ENCODE data around the gene KMT5C.

KMT5C gene

DNA sequence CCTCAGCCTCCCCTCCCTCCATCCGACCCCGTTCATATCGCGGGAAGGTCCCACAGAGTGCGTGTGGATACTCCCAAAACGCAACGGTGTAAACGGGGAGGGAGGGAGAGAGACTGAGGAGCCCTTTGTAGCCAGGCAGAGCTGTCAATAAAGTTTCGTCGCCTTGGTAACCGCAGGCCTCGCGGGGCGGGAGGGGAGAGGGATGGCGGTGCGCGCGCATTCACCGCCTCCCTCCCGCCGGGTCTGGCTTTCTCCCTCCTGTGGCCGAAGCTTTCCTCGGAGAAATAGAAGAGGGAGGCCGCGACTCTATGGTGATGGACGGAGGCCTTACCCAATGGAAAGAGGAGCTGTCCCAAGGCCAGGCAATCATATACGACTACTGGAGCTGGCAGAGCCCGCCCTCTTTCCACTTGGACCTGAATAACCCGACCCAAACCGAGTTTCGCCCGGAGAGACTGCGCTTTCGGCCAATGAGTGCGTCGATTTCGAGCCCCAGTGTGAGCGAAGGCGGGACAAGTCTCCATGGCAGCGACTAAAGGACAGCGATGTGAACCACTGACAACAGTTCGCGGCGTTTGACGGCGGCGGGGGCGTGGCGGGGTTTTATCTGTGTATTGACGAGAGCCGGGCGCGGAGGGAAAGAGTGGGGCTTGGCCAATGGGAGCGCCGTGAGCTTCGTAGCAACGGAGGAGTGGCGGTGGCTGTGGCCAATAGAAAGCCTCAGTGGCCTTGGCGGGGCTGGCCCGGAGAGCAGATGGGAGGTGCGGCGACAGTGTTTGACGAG, at the start of gene KMT5C:
TSS of gene KMT5C (plus strand) at position 772 of the 784 bp plus-strand sequence. CDS start 2,061 bp downstream, outside the sequence.
- in situ Hi-C loops (cut with HindIII; ENCODE audit: low sequenced_read_pairs), result no loop called here

DNA sequence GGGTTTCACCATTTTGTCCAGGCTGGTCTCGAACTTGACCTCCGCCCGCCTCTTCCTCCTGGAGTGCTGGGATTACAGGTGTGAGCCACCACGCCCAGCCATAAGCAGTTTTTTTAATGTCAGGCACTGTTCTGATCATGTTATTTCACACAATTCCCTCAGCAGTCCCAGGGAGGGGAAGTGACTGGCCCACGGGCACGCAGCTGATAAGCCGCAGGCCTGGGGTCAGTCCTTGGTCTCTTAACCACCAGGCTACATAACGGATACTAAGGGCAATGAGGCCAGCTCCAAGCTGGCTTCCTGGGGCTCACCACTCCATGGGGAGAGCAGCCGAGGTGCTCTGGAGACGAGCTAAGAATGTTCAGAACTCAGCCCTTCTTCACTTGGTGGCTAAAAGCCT, 42.4 kb upstream of the KMT5C start:
- in situ Hi-C loops (cut with HindIII; ENCODE audit: low sequenced_read_pairs), result loop anchor here (5.0 to 10.0 kb wide), 5 partner anchors 55 to 125 kb away; partner anchors contain the start of gene COX6B2

DNA sequence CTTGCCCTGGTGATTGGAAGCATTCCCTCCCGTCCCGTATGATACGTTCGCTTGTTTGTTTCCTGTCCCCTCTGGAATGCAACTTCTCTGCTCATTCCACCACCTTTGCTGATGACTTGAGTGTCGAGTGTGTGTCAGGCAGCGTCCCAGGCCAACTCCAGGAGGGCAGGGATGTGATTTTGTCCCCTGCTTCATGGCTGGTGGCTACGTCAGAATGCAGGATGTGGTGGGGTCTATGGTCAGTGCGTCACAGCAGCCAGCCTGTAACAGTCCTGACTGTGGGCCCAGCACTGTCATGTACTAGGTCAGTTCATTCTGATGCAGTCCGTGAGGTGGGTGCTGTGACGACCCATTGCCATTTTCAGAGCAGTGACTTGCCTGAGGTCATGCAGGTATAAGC, 39.7 kb upstream of the KMT5C start:
- in situ Hi-C loops (cut with HindIII; ENCODE audit: low sequenced_read_pairs), result loop anchor here (5.0 to 10.0 kb wide), 5 partner anchors 52 to 128 kb away; partner anchors contain the start of gene COX6B2

DNA sequence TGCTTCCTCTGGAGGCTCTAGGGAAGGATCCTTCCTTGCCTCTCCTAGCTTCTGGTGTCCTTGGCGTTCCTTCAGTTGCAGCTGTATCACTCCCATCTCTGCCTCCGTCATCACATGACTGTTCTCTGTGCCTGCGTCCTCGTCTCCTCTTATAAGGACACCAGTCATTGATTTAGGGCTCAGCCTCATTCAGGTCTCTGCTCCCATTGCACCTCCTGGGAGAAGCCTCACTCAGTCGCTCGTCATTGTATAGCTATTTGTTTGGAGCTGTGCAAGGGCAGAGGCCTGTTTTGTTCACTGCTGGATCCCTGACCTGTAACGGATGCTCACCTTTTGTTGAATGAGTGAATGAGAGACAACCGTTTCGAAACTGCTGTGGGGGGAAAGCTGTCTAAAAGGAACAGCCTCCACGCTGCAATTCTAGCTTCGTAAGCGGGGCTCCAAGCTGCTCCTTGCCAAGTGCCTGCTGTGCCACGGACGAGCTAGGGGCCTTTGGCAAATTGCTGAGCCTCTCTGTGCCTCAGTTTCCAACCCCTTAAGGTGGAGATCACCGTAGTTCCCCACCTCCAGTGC, 38.7 kb upstream of the KMT5C start:
- in situ Hi-C loops (cut with HindIII; ENCODE audit: low sequenced_read_pairs), result no loop called here

DNA sequence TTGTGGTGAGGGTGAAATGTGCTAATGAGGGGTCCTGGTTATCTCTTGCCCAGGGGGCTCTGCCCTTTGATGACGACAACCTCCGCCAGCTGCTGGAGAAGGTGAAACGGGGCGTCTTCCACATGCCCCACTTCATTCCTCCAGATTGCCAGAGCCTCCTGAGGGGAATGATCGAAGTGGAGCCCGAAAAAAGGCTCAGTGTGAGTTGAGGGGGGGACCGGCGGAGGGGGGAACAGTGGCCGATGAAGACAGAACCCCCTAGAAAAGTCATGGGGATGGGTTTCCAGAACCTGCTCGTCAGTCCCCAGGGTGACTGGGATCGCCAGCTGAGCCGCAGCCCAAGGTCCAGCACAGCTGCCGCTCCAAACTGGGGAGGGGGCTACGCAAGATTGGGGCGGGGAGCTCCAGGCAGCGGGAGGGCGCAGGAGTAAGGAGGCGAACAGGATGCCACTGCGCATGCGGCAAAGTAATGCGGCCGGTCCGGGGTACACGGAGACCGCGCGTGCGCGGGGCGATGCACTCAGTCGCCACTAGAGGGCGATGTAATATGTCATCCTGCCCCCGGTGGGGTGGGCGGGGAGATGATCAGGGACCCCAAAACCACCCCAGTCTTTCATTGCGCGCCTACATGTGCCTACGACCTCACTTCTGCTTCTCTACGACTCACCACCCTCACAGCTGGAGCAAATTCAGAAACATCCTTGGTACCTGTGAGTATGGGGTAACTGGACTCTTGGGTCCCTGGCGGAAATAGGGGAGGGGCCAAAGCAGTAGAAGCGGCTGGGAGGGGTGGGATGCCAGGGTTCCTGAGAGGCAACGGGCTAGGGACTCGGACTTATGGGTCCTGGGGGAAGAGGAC, 38.0 kb upstream of the KMT5C start:
- in situ Hi-C loops (cut with HindIII; ENCODE audit: low sequenced_read_pairs), result no loop called here

DNA sequence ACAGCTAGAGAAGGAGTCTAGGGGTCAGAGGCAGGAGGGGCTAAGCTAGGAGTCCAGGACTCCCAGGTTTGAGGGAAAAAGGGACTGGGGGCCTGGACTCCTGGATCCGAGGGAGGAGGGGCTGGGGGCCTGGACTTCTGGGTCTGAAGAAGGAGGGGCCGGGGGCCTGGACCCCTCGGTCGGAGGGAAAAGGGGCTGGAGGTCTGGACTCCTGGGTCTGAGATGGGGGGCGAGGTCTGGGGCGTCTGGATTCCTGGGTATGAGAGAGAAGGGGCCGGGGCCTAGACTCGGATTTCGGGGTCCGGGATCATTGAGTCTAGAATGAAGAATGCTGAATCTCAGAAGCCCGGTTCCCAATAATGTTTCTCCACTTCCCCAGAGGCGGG, 37.4 kb upstream of the KMT5C start:
- in situ Hi-C loops (cut with HindIII; ENCODE audit: low sequenced_read_pairs), result no loop called here

DNA sequence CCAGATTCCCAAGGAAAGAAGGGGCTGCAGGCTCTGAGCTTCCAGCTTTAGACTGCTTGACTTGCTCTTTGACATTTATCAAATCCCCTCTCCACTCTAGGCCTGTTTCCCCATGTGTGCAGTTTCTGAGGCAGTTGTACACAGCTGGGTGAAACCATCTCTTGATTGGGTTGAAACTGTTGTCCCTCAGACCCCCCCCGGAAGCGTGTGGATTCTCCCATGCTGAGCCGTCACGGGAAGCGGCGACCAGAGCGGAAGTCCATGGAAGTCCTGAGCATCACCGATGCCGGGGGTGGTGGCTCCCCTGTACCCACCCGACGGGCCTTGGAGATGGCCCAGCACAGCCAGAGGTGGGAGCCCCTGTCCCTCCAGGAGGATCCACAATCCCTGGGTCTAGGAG, 36.2 kb upstream of the KMT5C start:
- in situ Hi-C loops (cut with HindIII; ENCODE audit: low sequenced_read_pairs), result no loop called here

DNA sequence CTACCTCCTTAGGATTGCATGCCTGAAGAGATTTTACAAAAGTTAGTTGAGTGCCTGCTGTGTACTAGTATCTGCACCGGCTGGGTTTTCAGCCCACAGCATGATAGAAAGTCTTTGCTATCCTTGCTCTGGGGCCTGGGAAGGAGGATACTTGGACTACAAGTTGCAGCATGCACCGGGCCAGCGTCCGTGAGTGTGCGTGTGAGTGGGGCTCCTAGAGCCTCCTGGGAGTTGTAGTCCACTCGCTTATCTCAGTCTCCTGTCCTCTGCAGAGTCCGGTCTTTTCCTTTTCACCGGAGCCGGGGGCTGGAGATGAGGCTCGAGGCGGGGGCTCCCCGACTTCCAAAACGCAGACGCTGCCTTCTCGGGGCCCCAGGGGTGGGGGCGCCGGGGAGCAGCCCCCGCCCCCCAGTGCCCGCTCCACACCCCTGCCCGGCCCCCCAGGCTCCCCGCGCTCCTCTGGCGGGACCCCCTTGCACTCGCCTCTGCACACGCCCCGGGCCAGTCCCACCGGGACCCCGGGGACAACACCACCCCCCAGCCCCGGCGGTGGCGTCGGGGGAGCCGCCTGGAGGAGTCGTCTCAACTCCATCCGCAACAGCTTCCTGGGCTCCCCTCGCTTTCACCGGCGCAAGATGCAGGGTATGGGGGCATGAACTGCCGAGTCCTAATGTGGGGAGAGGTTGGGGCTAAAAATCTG, 35.2 kb upstream of the KMT5C start:
- in situ Hi-C loops (cut with HindIII; ENCODE audit: low sequenced_read_pairs), result no loop called here

DNA sequence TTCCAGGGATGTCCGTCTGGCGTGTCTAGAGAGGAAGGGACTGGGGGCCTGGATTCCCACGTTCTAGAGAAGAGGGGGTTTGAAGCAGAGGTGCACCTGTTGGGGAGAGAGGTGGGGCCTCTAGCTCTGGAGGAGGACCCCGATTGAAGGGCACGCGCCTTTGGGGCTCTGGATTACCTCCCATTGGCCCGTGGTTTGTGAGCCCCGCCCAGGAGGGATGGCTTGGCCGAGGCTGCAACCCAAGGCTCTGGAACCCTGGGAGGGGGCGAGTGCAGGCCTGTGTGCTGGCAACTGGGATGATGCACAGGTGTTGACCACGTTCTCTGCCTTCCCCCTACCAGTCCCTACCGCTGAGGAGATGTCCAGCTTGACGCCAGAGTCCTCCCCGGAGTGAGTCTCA, 34.7 kb upstream of the KMT5C start:
- in situ Hi-C loops (cut with HindIII; ENCODE audit: low sequenced_read_pairs), result no loop called here

DNA sequence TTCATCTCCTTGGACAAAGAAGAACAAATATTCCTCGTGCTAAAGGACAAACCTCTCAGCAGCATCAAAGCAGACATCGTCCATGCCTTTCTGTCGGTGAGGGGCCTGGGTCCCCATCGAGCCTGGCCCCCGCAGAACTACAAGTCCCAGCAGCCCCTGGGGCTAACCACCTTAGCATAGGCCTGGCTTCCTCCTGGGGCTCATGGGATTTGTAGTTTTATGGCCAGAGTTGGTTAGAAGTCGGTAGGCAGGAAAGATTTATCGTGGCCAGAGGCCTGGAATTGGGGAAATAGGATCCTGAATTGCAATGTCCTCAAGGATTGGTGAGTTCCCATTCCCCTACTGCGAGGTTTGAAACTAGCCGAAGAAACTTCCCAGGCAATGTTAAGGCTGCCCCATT, 34.2 kb upstream of the KMT5C start:
- in situ Hi-C loops (cut with HindIII; ENCODE audit: low sequenced_read_pairs), result no loop called here

DNA sequence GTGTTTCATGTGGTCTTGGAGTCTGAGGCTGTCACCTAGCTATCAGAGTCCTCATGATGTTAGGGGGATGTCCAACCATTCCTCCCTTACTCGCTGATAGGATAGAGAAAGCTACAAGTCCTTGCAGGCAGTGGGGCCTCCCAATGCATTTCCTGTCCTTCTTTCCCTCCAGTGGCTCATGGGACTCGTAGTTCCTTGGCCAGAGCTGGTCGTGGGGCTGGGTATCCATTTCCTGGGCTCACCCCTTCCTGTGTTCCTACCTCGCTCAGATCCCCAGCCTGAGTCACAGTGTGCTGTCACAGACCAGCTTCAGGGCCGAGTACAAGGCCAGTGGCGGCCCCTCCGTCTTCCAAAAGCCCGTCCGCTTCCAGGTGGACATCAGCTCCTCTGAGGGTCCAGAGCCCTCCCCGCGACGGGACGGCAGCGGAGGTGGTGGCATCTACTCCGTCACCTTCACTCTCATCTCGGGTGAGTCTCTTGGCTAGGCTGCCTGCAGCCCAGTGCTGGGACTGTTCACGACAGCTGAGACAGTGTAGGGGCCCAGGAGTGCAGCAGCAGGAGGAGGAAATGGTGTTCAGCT, 33.6 kb upstream of the KMT5C start:
- in situ Hi-C loops (cut with HindIII; ENCODE audit: low sequenced_read_pairs), result no loop called here

DNA sequence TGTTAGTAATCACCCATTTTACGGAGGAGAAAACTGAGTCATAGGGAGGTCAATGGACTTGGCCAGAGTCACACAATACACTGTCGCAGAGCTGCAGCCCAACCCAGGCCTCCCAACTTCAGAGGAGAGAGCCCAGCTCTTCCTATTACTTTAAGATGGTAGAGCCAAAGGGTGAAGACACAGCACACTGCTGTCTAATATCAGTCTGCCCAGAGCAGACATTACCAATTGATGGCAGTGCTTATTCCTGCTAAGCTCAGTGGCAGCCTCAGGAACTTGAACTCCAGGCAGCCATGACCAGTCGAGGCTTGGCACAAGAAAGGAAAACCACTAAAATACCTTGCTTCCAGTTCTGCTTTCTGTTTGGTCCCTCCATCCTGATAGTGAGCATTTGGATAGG, 33.0 kb upstream of the KMT5C start:
- in situ Hi-C loops (cut with HindIII; ENCODE audit: low sequenced_read_pairs), result no loop called here

DNA sequence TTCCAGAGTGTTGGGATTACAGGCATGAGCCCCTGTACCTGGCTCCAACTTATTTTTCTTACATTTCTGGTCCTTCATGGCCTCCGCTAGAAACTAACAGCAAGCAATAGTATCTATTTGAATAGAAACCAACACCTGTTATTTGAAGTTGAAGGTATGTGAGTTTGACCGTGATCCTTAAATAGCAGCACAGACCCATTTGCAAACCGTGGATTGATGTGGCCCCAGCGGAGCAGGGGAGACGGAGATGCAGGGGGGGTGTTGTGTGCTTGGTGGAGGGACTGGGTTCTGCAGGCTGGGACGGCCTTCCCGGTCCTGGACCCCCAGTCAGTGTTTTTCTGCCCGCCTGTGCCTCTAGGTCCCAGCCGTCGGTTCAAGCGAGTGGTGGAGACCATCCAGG, 31.4 kb upstream of the KMT5C start:
- in situ Hi-C loops (cut with HindIII; ENCODE audit: low sequenced_read_pairs), result no loop called here

DNA sequence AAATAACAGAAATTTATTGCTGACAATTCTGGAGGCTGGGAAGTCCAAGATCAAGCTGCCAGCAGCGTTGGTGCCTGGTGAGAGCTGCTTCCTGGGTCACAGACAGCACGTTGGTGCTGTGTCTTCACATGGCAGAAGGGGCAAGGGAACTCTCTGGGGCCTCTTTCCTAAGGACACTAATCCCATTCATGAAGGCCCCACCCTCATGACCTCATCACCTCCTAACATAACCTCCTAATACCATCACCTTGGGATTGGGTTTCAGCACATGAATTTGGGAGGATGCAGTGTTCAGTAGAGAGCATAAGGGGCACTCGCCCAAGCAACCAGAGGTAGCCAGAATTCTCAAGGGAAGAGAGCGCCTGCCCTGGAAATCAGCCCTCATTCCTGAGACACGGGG, 30.2 kb upstream of the KMT5C start:
- in situ Hi-C loops (cut with HindIII; ENCODE audit: low sequenced_read_pairs), result no loop called here

DNA sequence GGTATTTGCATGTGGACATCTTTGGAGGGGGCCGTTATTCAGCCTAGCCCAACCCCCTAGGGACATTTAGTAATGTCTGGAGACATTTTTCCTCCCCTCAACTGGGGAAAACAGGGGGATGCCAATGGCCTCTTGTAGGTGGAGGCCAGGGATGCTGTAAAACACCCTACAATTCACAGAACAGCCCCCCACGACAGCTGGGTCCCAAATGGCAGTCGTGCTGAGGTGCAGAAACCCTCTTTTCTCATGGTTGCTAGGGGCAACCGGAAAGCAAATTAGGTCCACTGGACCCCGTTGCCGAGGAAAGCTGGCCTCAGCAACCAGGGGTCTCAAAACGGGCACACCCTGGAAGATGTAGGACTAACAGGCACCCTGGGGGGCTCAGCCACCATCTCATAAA, 29.2 kb upstream of the KMT5C start:
- in situ Hi-C loops (cut with HindIII; ENCODE audit: low sequenced_read_pairs), result no loop called here

DNA sequence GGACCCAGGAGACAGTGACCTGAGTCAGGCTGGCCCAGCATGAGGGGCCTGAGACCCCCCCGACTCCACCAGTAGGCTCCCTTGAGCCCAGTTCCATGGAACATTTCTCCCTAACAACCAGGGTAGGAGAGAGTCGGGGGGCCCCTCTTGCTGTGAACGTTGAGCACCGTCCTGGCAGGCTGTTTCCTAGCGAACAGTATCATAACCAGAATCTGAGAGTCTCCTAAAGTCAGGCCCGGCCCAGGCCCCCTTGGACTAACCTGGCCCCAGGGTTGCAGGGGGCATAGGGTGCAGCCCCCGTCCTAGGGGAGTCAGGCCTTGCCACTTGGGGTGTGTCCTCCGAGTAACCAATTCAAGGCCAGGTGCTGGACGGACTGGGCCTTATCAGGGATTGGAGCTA, 28.3 kb upstream of the KMT5C start:
- in situ Hi-C loops (cut with HindIII; ENCODE audit: low sequenced_read_pairs), result no loop called here

DNA sequence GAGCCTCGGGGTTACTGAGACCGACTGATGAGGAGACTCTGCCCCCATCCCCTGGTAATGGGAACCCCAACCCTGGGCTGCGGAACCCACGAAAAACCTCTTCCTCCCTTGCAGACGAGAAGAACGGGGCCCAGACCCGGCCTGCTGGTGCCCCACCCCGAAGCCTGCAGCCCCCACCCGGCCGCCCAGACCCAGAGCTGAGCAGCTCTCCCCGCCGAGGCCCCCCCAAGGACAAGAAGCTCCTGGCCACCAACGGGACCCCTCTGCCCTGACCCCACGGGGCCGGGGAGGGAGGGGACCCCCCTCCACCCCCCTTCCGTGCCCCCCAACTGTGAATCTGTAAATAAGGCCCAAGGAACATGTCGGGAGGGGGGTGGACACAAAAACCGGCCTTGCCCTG, 27.9 kb upstream of the KMT5C start:
- in situ Hi-C loops (cut with HindIII; ENCODE audit: low sequenced_read_pairs), result no loop called here

DNA sequence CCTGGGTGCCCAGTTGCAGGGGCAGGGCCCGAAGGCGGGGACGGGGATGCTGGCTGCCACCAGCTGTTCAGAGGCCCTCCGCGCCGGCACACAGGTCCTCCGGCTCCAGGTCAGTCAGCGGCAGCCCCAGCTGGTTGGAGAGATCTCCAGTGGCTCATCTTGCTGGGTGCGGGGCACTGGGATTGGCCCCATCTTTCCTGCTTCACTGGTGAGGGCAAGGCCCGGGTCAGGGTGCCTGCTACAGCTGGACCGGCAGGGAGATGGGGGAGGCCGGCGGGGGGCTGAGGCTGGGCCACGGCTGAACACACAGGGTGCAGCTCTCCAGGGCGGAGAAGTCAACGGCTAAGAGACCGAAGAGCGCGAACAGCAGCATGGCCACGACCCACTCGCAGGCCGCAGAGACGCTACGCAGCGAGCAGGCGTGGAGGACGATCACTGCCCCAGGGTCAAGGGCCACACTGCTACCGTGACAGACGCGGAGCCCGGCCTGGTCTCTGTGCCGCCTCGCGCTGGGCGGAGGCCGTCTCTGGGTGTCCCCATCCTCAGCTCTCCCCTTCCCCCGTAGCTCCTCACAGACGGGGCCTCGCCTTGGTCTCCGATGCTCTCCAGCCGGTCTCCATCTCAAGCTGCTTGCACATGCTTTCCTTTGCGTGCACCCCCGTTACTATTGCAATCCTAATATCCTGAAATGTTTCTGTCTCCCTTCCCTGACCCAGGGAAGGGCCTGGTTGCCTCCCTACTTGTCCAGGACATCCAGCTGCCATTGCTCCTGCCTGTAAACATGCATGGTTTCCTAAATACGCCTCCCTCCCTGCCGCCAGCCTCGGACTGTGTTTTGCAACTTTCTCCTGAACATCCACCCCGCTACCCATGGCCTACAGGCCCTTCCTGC, 26.8 kb upstream of the KMT5C start:
- in situ Hi-C loops (cut with HindIII; ENCODE audit: low sequenced_read_pairs), result no loop called here

DNA sequence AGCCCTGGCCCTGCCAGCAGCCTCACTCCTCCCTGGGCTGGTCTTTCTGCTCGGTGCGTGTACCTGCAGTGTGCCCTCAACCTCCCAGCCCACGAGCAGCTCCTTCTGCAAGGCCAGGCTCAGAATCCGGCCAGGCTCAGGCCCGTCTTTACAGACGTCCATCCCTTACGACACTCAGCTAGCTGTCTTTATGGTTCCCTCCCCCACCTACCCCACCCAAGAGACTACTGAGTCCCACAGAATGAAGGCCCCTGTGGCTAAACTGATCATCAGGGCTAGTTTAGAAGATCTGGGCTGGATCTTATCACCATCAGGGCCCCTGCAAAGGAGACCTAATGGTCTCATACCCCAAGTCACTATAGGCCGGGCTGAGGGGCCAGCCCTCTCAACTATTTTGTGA, 25.3 kb upstream of the KMT5C start:
- in situ Hi-C loops (cut with HindIII; ENCODE audit: low sequenced_read_pairs), result no loop called here
